SK-N-SH (cell line): Measurements from ENCODE around the gene VPS26A.

Experiments used
- CHD2 ChIP-seq: fragments of 150-350 bp; IDR thresholded peaks from 2 replicates; pipeline ENCODE4 v1.6.1; 2018; ENCODE audit warnings: low read length; ENCODE audit not compliant: partially characterized antibody
- CTCF ChIP-seq: fragments of 200-600 bp; sonication (generic); IDR thresholded peaks from 2 replicates; pipeline ENCODE4 v1.6.1; 2017; ENCODE audit warnings: antibody characterized with exemption, mild to moderate bottlenecking, moderate library complexity
- EP300 ChIP-seq, 2 experiments: IDR thresholded peaks; 2 replicates each; pipeline versions ENCODE4 v1.4.0 to v1.6.1; 2012; ENCODE audit warnings: borderline replicate concordance in 1 of 2, low read depth in 1 of 2, low read length in 1 of 2
- FOXJ3 ChIP-seq: sonication (generic); formaldehyde crosslinking; IDR thresholded peaks from 2 replicates; pipeline ENCODE4 v1.5.1; 2020; ENCODE audit warnings: mild to moderate bottlenecking, missing genetic modification reagents
- FOXM1 ChIP-seq: IDR thresholded peaks from 2 replicates; pipeline ENCODE4 v1.4.0; 2012; ENCODE audit warnings: low read depth, mild to moderate bottlenecking
- JUND ChIP-seq: IDR thresholded peaks from 2 replicates; pipeline ENCODE4 v1.4.0; 2012
- MEF2A ChIP-seq: IDR thresholded peaks from 2 replicates; pipeline ENCODE4 v1.4.0; 2012; ENCODE audit warnings: low read depth, borderline replicate concordance
- MXI1 ChIP-seq: IDR thresholded peaks from 2 replicates; pipeline ENCODE4 v1.6.1; 2012; ENCODE audit warnings: mild to moderate bottlenecking, low read depth, low read length, improper control_type of control experiment
- POLR2AphosphoS5 ChIP-seq: IDR thresholded peaks from 2 replicates; pipeline ENCODE4 v1.6.1; 2012; ENCODE audit warnings: low read depth, low read length
- SIN3A ChIP-seq: IDR thresholded peaks from 2 replicates; pipeline ENCODE4 v1.6.1; 2012; ENCODE audit warnings: low read depth, mild to moderate bottlenecking, low read length, moderate library complexity, borderline replicate concordance
- TCF12 ChIP-seq: IDR thresholded peaks from 2 replicates; pipeline ENCODE4 v1.4.0; 2012

GRCh38 chr10:69216577-69217118 is 92.7 kb downstream of the VPS26A start:
- no peak for TF ChIP-seq JUND
- TF ChIP-seq TCF12 = no peak
- no peak for TF ChIP-seq CTCF
- TF ChIP-seq POLR2AphosphoS5 = no peak
- no peak for TF ChIP-seq SIN3A
- no peak for TF ChIP-seq MXI1
- TF ChIP-seq FOXJ3 (CRISPR knock-in tag) = no peak
- no peak for TF ChIP-seq EP300 (IDR thresholded peaks at IDR 0.05; ENCODE audit: borderline replicate concordance in 1 of 2, low read depth in 1 of 2, low read length in 1 of 2)
- TF ChIP-seq FOXM1 = no peak
- no peak for TF ChIP-seq MEF2A
- no peak for TF ChIP-seq CHD2
